Measurements from ENCODE around the gene CLDN20. TPM values are rescaled to one million over a fixed set of nuclear protein-coding genes. Genes with fewer than 3 reads are reported as not detected.

Gene CLDN20
- total and polyA plus RNA-seq, 2 of the 8 experiments (the other 6 are each of a cell fraction or from before 2014, with no cell fraction given) = not detected

DNA sequence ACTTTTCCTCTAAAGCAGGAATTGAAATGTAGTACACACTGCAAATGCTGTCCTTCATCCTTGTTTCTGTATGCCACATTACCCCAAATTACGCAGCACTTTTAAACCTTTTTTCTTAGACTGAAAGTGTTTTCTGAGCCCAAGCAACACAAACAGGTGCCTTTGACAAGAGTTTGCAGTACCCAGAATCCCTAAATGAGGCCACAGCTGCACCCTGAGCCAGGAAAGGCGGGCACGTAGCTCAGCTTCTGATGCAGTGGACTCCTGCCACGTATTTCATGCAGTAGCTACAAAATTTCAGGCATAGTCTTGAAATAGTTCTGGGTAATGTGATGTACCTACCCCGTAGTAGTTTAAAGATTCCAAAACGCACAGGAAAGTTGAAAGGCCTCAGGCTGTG, 31.0 kb upstream of the CLDN20 start:
- Histone ChIP-seq H3K9me3 (ENCODE audit: insufficient read depth in 2 of 2, low read depth in 1 of 2, low read length in 1 of 2) (peaks cover 8% of the 10 kb centered on the region in 2 experiments; a peak in 3 of 4 replicates), H4K5ac (ENCODE audit: insufficient read length, low read depth, low read length) (no peak overlapping the region), H3K4me2 (ENCODE audit: insufficient read depth in 1 of 2, low read depth in 2 of 2, low read length in 2 of 2) (no peak overlapping the region), H2BK20ac (ENCODE audit: low read length) (no peak overlapping the region), H4K8ac (ENCODE audit: extremely low read depth, insufficient read depth, low read length) (no peak overlapping the region), H3K79me1 (ENCODE audit: low read depth, low read length) (no peaks in the 10 kb centered on the region), H3K9ac (replicated peaks in 1 of 4; ENCODE audit: extremely low read depth in 1 of 4, low read depth in 3 of 4, low read length in 3 of 4) (no peak overlapping the region), H3K4me1 (replicated peaks in 1 of 4; ENCODE audit: control insufficient read depth in 3 of 4, insufficient read depth in 4 of 4, low read length in 3 of 4) (peaks cover 0 to 4% (median 0%) of the 10 kb centered on the region in 4 experiments; a peak in 2 of 7 replicates), H3K27ac (ENCODE audit: low read depth, low read length) (no peak overlapping the region), H3K4ac (replicated peaks; ENCODE audit: insufficient read length, low read depth, low read length) (no peak overlapping the region), H2BK120ac (replicated peaks; ENCODE audit: low read depth, low read length) (no peak overlapping the region), H2AK5ac (ENCODE audit: low read depth, low read length) (no peak overlapping the region), H3K56ac (replicated peaks; ENCODE audit: insufficient read length, low read depth, low read length) (no peak overlapping the region), H3K79me2 (ENCODE audit: control insufficient read depth in 1 of 2, insufficient read depth in 2 of 2, low read length in 2 of 2) (no peaks in the 10 kb centered on the region), H3K4me3 (ENCODE audit: extremely low read depth in 1 of 4, insufficient read depth in 2 of 4, low read depth in 3 of 4, low read length in 4 of 4) (no peak overlapping the region), H3K27me3 (replicated peaks in 1 of 4; ENCODE audit: control insufficient read depth in 3 of 4, extremely low read depth in 1 of 4, insufficient read depth in 3 of 4, low read length in 3 of 4) (no peaks in the 10 kb centered on the region), H3K36me3 (ENCODE audit: control insufficient read depth in 2 of 4, insufficient read depth in 4 of 4, low read length in 3 of 4) (peaks cover 0 to 3% (median 0%) of the 10 kb centered on the region in 4 experiments; a peak in 1 of 8 replicates), H4K91ac (replicated peaks; ENCODE audit: insufficient read length, low read length) (no peak overlapping the region), H2AFZ (ENCODE audit: low read length) (no peak overlapping the region), H3K14ac (ENCODE audit: insufficient read length) (no peak overlapping the region), H2BK12ac (ENCODE audit: low read depth, low read length) (no peak overlapping the region), H2BK5ac (ENCODE audit: low read depth, low read length) (no peak overlapping the region), H3K23ac (ENCODE audit: insufficient read length) (no peak overlapping the region), H3K18ac (ENCODE audit: extremely low read depth, low read length) (no peak overlapping the region), H3K23me2 (ENCODE audit: low read depth, low read length) (no peaks in the 10 kb centered on the region), H2BK15ac (ENCODE audit: low read length) (no peak overlapping the region), H4K20me1 (replicated peaks in 1 of 2; ENCODE audit: control insufficient read depth in 1 of 2, insufficient read depth in 2 of 2, low read length in 2 of 2) (no peaks in the 10 kb centered on the region)
- TF ChIP-seq KDM1A (IDR thresholded peaks at IDR 0.05; ENCODE audit: borderline replicate concordance, low read length) (no peak), POLR2AphosphoS5 (IDR thresholded peaks at IDR 0.05; ENCODE audit: low read depth, low read length) (no peak), FOSL1 (IDR thresholded peaks at IDR 0.05; ENCODE audit: insufficient read depth, low read depth, low read length) (no peak), TEAD4 (IDR thresholded peaks at IDR 0.05; ENCODE audit: low read depth, low read length) (no peak), POU5F1 (IDR thresholded peaks at IDR 0.05; ENCODE audit: low read depth, low read length) (no peak), CHD1 (IDR thresholded peaks at IDR 0.05; ENCODE audit: low read depth, low read length) (no peak), HDAC6 (IDR thresholded peaks at IDR 0.05; ENCODE audit: low read depth, low read length) (no peak), SP2 (IDR thresholded peaks at IDR 0.05; ENCODE audit: low read length) (no peak), RNF2 (IDR thresholded peaks at IDR 0.05; ENCODE audit: borderline replicate concordance, low read depth, low read length, missing control alignments, poor library complexity, severe bottlenecking) (no peak)
- no peak for DNase-seq (ENCODE audit: low read depth in 1 of 2, low spot score in 2 of 2)
- ChIA-PET CTCF (ENCODE audit: partially characterized antibody) (interaction anchor here (1.3 to 5.6 kb wide), 3 partner anchors 14 to 55 kb away, joined by 3 to 48 read pairs (median 17); no protein-coding TSS in a partner anchor), POLR2A (ENCODE audit: partially characterized antibody) (interaction anchor here (1.2 to 1.4 kb wide), 2 partner anchors 16 to 36 kb away, joined by 3 to 4 read pairs; no protein-coding TSS in a partner anchor)
- FAIRE-seq = no peak
- 85% methylated on average over 6 of the region's 6 CpGs; no CpG with 5 or more reads in 1 of the 2 experiments for WGBS, 2 experiments (ENCODE audit: extremely low coverage in 1 of 2, insufficient coverage in 1 of 2, insufficient read length in 1 of 2, insufficient replicate concordance in 2 of 2, low coverage in 1 of 2, low lambda C conversion rate in 2 of 2, missing lambda C conversion rate in 1 of 2)

Measured in H1 (cell line).